ENCODE data around the gene SPNS2. TPM values are rescaled to one million over a fixed set of nuclear protein-coding genes. Genes with fewer than 3 reads are reported as not detected.

SPNS2 gene
- polyA plus RNA-seq, 3 donors = 0.23 to 0.33 TPM; not detected in 1

- H3K27me3 ChIP-seq (ENCODE audit: control insufficient read depth in 2 of 2, insufficient read depth in 2 of 2, low read length in 2 of 2) = no peaks in the 10 kb centered on the region
- no peak overlapping the region for H3K4me3 ChIP-seq (replicated peaks in 1 of 3; ENCODE audit: low read depth in 2 of 3, low read length in 3 of 3)
- Mint-ChIP-seq H3K27ac (peak overlapping the region in 1 of 7 donors; percentile 78), H3K27me3 (ENCODE audit: low read depth in 3 of 3) (no peaks in the 10 kb centered on the region), H3K36me3 (peaks cover 32 to 38% of the 10 kb centered on the region in 2 donors), H3K9me3 (peaks cover 3 to 13% (median 12%) of the 10 kb centered on the region in 7 donors), H3K4me3 (no peak overlapping the region), H3K4me1 (peaks cover 9% of the 10 kb centered on the region)
- TF ChIP-seq CTCF (IDR thresholded peaks at IDR 0.05) = no peak
- H3K9me3 ChIP-seq (replicated peaks in 1 of 2; ENCODE audit: control insufficient read depth in 1 of 2, insufficient read depth in 1 of 2, low read length in 2 of 2) = peaks cover 0 to 6% of the 10 kb centered on the region in 2 donors
- H4K20me1 ChIP-seq (ENCODE audit: insufficient read depth, low read length) = no peaks in the 10 kb centered on the region
- H3K27ac ChIP-seq (ENCODE audit: low read depth in 1 of 2, low read length in 2 of 2) = no peak overlapping the region
- no peak for DNase-seq
- peaks cover 5% of the 10 kb centered on the region for H3K79me2 ChIP-seq (ENCODE audit: insufficient read depth, low read length)
- H3K9ac ChIP-seq (ENCODE audit: insufficient read depth, low read length, poor library complexity, severe bottlenecking) = no peak overlapping the region
- no peak overlapping the region for H3K4me2 ChIP-seq (replicated peaks; ENCODE audit: extremely low read depth, low read length, poor library complexity, severe bottlenecking)
- H2AFZ ChIP-seq (ENCODE audit: insufficient read depth, low read depth, low read length, poor library complexity, severe bottlenecking) = no peak overlapping the region
- H3K4me1 ChIP-seq (ENCODE audit: control insufficient read depth in 1 of 2, insufficient read depth in 2 of 2, low read length in 2 of 2) = peaks cover 0 to 4% of the 10 kb centered on the region in 2 donors
- H3K36me3 ChIP-seq (replicated peaks in 1 of 2; ENCODE audit: control insufficient read depth in 1 of 2, insufficient read depth in 2 of 2, low read length in 2 of 2) = peaks cover 22 to 40% of the 10 kb centered on the region in 2 donors
- 100% methylated on average over 4 of the region's 10 CpGs for WGBS (ENCODE audit: insufficient coverage)
- intact Hi-C loops (cut with micrococcal nuclease) = no loop called here
Measured at GRCh38 chr17:4463818-4464476, 34.7 kb upstream of the SPNS2 start.

- no peaks in the 10 kb centered on the region for H3K27me3 ChIP-seq (ENCODE audit: control insufficient read depth in 2 of 2, insufficient read depth in 2 of 2, low read length in 2 of 2)
- peaks cover 0 to 4% (median 0%) of the 10 kb centered on the region in 7 donors for H3K9me3 Mint-ChIP-seq
- H3K27ac ChIP-seq (ENCODE audit: low read depth in 1 of 2, low read length in 2 of 2) = no peak overlapping the region
- H3K4me3 Mint-ChIP-seq = no peak overlapping the region
- no peak overlapping the region for H3K4me2 ChIP-seq (replicated peaks; ENCODE audit: extremely low read depth, low read length, poor library complexity, severe bottlenecking)
- peaks cover 5% of the 10 kb centered on the region for H3K79me2 ChIP-seq (ENCODE audit: insufficient read depth, low read length)
- intact Hi-C loops (cut with micrococcal nuclease) = no loop called here
- peaks cover 16 to 28% of the 10 kb centered on the region in 2 donors for H3K36me3 ChIP-seq (replicated peaks in 1 of 2; ENCODE audit: control insufficient read depth in 1 of 2, insufficient read depth in 2 of 2, low read length in 2 of 2)
- H3K9me3 ChIP-seq (replicated peaks in 1 of 2; ENCODE audit: control insufficient read depth in 1 of 2, insufficient read depth in 1 of 2, low read length in 2 of 2) = no peaks in the 10 kb centered on the region
- no peaks in the 10 kb centered on the region for H4K20me1 ChIP-seq (ENCODE audit: insufficient read depth, low read length)
- H2AFZ ChIP-seq (ENCODE audit: insufficient read depth, low read depth, low read length, poor library complexity, severe bottlenecking) = no peak overlapping the region
- H3K27ac Mint-ChIP-seq = peak overlapping the region in 1 of 7 donors; percentile 6
- no peaks in the 10 kb centered on the region for H3K4me1 ChIP-seq (ENCODE audit: control insufficient read depth in 1 of 2, insufficient read depth in 2 of 2, low read length in 2 of 2)
- no peak for DNase-seq
- H3K4me3 ChIP-seq (replicated peaks in 1 of 3; ENCODE audit: low read depth in 2 of 3, low read length in 3 of 3) = no peak overlapping the region
- H3K36me3 Mint-ChIP-seq = peaks cover 23 to 24% of the 10 kb centered on the region in 2 donors
- no peak overlapping the region for H3K9ac ChIP-seq (ENCODE audit: insufficient read depth, low read length, poor library complexity, severe bottlenecking)
- peaks cover 6% of the 10 kb centered on the region for H3K4me1 Mint-ChIP-seq
- H3K27me3 Mint-ChIP-seq (ENCODE audit: low read depth in 3 of 3) = no peaks in the 10 kb centered on the region
- 96% methylated on average over 5 of the region's 8 CpGs for WGBS (ENCODE audit: insufficient coverage)
- TF ChIP-seq CTCF (IDR thresholded peaks at IDR 0.05) = no peak
Measured at GRCh38 chr17:4465786-4466185, 32.9 kb upstream of the SPNS2 start.
